Thyroid gland (tissue), 4 donors: ENCODE results near the gene USP36. TPM values are rescaled to one million over a fixed set of nuclear protein-coding genes. Genes with fewer than 3 reads are reported as not detected.

ENCODE experiments used
- DNase-seq, 2 donors: peaks; one replicate each; pipeline ENCODE4 v3.0.0-alpha.2; 2019
- H3K27ac ChIP-seq, 3 donors: fragments of 200-600 bp; sonication (generic); 1 replicate in 2 of 3; 2 replicates in 1 of 3; pipeline ENCODE4 v1.5.1; 2016 to 2019; ENCODE audit warnings: mild to moderate bottlenecking in 1 of 3, moderate library complexity in 1 of 3
- H3K27me3 ChIP-seq: fragments of 200-600 bp; sonication (generic); one replicate; pipeline ENCODE4 v1.5.1; 2019
- H3K36me3 ChIP-seq, 2 donors: fragments of 200-600 bp; sonication (generic); one replicate each; pipeline ENCODE4 v1.5.1; 2016 to 2019
- H3K4me1 ChIP-seq, 2 donors: fragments of 200-600 bp; sonication (generic); one replicate each; pipeline ENCODE4 v1.5.1; 2017 to 2019
- H3K4me3 ChIP-seq, 3 donors: fragments of 200-600 bp; sonication (generic); replicated peaks in 1 of 3; 1 replicate in 2 of 3; 2 replicates in 1 of 3; pipeline ENCODE4 v1.5.1; 2016; ENCODE audit warnings: mild to moderate bottlenecking in 1 of 3
- H3K9me3 ChIP-seq: fragments of 200-600 bp; sonication (generic); one replicate; pipeline ENCODE4 v1.5.1; 2017
- CTCF ChIP-seq, 6 experiments: fragments of 200-600 bp in 3 of 6; fragments of 450-650 bp in 3 of 6; sonication (generic) in 3 of 6; IDR thresholded peaks; one replicate each; pipeline ENCODE4 v1.5.1; 2016 to 2019; ENCODE audit warnings: antibody characterized with exemption in 6 of 6, mild to moderate bottlenecking in 2 of 6, inconsistent platforms in 1 of 6, moderate library complexity in 1 of 6
- POLR2A ChIP-seq, 2 donors: fragments of 450-650 bp; IDR thresholded peaks; one replicate each; pipeline ENCODE4 v1.6.1; 2017; ENCODE audit warnings: antibody characterized with exemption in 2 of 2, mild to moderate bottlenecking in 2 of 2, moderate library complexity in 1 of 2
- WGBS, 2 donors: methylation state at CpG; one replicate each; pipeline ENCODE4 v1.1.5; 2017; 5-methylcytosine and 5-hydroxymethylcytosine counted together
- intact Hi-C: fragments of 100-400 bp; cut with DNase I; formaldehyde crosslinking; loops from one replicate; pipeline ENCODE4 v1.15.1; 2023
- total RNA-seq, 4 donors: library from RNA; depleted of rRNA; stranded (reverse); fragments of >200 nt; gene quantifications; one replicate each; pipeline ENCODE4 v1.2.3, GENCODE V29; 2016

USP36 gene
- total RNA-seq, 4 donors from 2014 or later = 33.9 to 61.5 (median 46.6) TPM

GRCh38 chr17:78885956-78886355, 45.3 kb upstream of the USP36 start:
- no peaks in the 10 kb centered on the region for H3K9me3 ChIP-seq
- no peaks in the 10 kb centered on the region for H3K27me3 ChIP-seq
- peaks cover 12 to 40% of the 10 kb centered on the region in 2 donors for H3K4me1 ChIP-seq
- TF ChIP-seq CTCF (IDR thresholded peaks at IDR 0.05) (no peak), POLR2A (IDR thresholded peaks at IDR 0.05) (no peak)
- no peak overlapping the region for H3K4me3 ChIP-seq
- H3K36me3 ChIP-seq = no peaks in the 10 kb centered on the region
- DNase-seq = no peak
- 60 to 97% methylated on average over 2 to 8 of the region's 8 CpGs for WGBS, 2 donors
- no peak overlapping the region for H3K27ac ChIP-seq
- intact Hi-C loops = no loop called here

GRCh38 chr17:78884876-78885667, 44.5 kb upstream of the USP36 start:
- 95 to 99% methylated on average over 15 to 17 of the region's 24 CpGs for WGBS, 2 donors
- no peak for TF ChIP-seq POLR2A (IDR thresholded peaks at IDR 0.05)
- TF ChIP-seq CTCF (IDR thresholded peaks at IDR 0.05) = no peak
- H3K4me3 ChIP-seq = no peak overlapping the region

GRCh38 chr17:78884148-78884825, 43.7 kb upstream of the USP36 start:
- H3K27me3 ChIP-seq = no peaks in the 10 kb centered on the region
- 81 to 85% methylated on average over 7 to 17 of the region's 20 CpGs for WGBS, 2 donors
- no peaks in the 10 kb centered on the region for H3K9me3 ChIP-seq
- no peak for DNase-seq
- intact Hi-C loops = no loop called here
- TF ChIP-seq POLR2A (IDR thresholded peaks at IDR 0.05) (no peak), CTCF (IDR thresholded peaks at IDR 0.05) (no peak)
- no peak overlapping the region for H3K4me3 ChIP-seq
- no peaks in the 10 kb centered on the region for H3K36me3 ChIP-seq
- H3K27ac ChIP-seq = peak overlapping the region; percentile 48 to 93 (median 67)
- H3K4me1 ChIP-seq = peaks cover 12 to 39% of the 10 kb centered on the region in 2 donors

More at GRCh38 chr17:78884876-78885667, 44.5 kb upstream of the USP36 start:
- intact Hi-C loops = no loop called here
- Histone ChIP-seq H3K27ac (peak overlapping the region in 2 of 3 donors; percentile 48 to 67), H3K4me1 (peaks cover 12 to 37% of the 10 kb centered on the region in 2 donors), H3K27me3 (no peaks in the 10 kb centered on the region), H3K36me3 (no peaks in the 10 kb centered on the region), H3K9me3 (no peaks in the 10 kb centered on the region)
- DNase-seq = no peak

- H3K4me3 ChIP-seq = no peak overlapping the region
- no peaks in the 10 kb centered on the region for H3K36me3 ChIP-seq
- peaks cover 12 to 46% of the 10 kb centered on the region in 2 donors for H3K4me1 ChIP-seq
- intact Hi-C loops = no loop called here
- WGBS, 2 donors = 47 to 55% methylated on average over 19 to 24 of the region's 24 CpGs
- no peaks in the 10 kb centered on the region for H3K27me3 ChIP-seq
- H3K9me3 ChIP-seq = no peaks in the 10 kb centered on the region
- peak; percentile 45 to 49 for DNase-seq
- no peak for TF ChIP-seq CTCF (IDR thresholded peaks at IDR 0.05)
- peak in 1 of 2 donors; percentile 20 for TF ChIP-seq POLR2A (IDR thresholded peaks at IDR 0.05)
- H3K27ac ChIP-seq = peak overlapping the region; percentile 67 to 93 (median 69)
Observed at GRCh38 chr17:78883533-78884131, 43.0 kb upstream of the USP36 start.
